GM18858 (cell line): ENCODE measurements around the gene ALG10B.
"Not testable (repeated sequence)": the region's sequence is repeated elsewhere in the genome, so short reads cannot be mapped to it uniquely, and the experiment has no call there.

ENCODE experiments used
- ATAC-seq: cut with Tn5 transposase; IDR thresholded peaks from one replicate; pipeline ENCODE4 v1.9.1; 2021; ENCODE audit not compliant: unreplicated experiment

The ALG10B gene, protein sequence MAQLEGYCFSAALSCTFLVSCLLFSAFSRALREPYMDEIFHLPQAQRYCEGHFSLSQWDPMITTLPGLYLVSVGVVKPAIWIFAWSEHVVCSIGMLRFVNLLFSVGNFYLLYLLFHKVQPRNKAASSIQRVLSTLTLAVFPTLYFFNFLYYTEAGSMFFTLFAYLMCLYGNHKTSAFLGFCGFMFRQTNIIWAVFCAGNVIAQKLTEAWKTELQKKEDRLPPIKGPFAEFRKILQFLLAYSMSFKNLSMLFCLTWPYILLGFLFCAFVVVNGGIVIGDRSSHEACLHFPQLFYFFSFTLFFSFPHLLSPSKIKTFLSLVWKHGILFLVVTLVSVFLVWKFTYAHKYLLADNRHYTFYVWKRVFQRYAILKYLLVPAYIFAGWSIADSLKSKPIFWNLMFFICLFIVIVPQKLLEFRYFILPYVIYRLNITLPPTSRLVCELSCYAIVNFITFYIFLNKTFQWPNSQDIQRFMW

DNA sequence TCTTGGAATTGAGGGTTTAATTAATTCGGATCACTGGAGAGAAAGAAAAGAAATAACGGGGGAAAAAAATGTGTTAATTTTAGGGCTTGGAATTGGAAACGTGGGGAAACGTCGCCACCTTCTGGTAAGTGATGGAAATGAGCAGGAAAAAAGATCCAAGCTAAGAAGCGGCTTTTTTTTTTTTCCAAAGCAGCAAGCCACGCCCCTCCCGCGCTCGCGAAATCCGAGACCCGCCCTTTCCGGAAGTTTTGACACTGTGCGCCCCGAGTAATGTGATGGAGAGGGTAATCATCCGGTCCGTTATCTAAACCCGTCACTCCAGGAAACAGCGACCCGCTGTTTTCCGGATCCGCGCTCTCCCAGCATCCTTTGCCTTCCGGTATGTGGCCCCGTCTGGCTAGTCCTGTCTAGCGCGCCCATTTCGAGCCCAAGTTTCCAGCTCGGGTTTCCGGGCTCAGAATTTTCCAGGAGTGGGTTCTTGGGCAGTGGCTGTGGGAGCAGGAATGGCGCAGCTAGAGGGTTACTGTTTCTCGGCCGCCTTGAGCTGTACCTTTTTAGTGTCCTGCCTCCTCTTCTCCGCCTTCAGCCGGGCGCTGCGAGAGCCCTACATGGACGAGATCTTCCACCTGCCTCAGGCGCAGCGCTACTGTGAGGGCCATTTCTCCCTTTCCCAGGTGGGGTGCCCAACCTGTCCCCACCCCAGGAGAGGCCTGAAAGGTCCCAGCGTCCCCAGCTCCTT lies at the start of gene ALG10B:
Gene ALG10B (plus strand): TSS at position 384 of the 739 bp plus-strand sequence. CDS start 120 bp downstream, at position 504.
- ATAC-seq: peak; percentile 99

GRCh38 chr12:38268612-38269011 lies 48.0 kb upstream of the ALG10B start:
- ATAC-seq: no peak

- no peak for ATAC-seq
Observed at GRCh38 chr12:38269897-38270296, 46.7 kb upstream of the ALG10B start.

DNA sequence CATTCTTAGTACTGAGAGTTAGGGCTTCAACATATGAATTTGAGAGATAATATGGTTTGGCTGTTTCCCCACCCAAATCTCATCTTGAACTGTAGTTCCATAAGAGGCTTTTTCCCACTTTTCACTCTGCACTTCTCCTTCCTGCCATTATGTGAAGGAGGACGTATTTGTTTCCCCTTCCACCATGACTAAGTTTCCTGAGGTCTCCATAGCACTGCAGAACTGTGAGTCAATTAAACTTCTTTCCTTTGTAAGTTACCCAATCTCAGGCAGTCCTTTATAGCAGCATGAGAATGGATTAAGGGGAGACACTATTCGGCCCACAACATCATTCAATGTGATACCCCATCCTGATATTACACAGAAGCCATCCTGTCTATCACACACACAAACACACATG lies 36.8 kb upstream of the ALG10B start:
- ATAC-seq: no peak

DNA sequence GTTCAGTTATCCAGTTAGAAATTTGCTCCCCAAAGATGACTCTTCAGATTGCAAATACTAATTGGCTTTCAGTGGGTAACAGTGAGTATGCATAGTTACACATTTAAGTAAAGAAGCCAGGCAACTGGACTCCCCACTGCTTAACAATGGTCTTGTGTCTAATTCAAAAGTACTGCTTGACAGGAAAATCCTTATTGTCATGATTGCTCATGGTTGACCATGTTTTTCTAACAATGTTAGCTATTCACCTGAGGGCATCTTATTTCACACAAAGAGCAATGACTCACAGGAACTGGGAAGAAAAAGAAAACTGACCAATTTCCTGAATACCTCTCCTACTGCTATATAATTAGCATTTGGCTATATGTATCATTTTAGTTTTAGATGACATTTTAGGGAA lies 33.7 kb upstream of the ALG10B start:
- ATAC-seq: no peak

GRCh38 chr12:38289396-38289795 lies 27.2 kb upstream of the ALG10B start:
- no peak for ATAC-seq

- no peak for ATAC-seq
Observed at GRCh38 chr12:38291160-38291559, 25.4 kb upstream of the ALG10B start.

- ATAC-seq: not testable (repeated sequence)
Observed at GRCh38 chr12:38302972-38303371, 13.6 kb upstream of the ALG10B start.

- not testable (repeated sequence) for ATAC-seq
Observed at GRCh38 chr12:38321966-38322365, 5.4 kb downstream of the ALG10B start.

DNA sequence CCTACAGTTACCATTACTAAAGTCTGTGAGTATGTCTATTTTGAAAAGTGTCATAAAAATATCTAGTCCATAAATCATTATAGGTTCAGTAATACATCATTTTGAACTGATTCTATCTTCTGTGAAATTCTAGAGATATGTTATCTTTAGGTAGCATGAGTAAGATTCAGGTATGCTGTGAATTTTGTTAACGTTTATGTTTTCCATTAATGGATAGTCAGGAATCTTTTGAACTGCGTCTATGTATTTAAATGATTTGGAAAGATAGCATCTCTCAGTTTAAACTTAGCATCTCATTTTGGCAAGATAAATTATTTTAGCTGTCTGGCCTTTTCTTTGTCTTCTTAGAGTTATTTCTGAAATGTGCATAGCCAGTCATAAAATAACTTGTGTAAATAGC lies 8.3 kb downstream of the ALG10B start:
- ATAC-seq: no peak

GRCh38 chr12:38327356-38327755 lies 10.8 kb downstream of the ALG10B start:
- ATAC-seq: no peak

- ATAC-seq: peak; percentile 52
Observed at GRCh38 chr12:38328306-38328895, 11.8 kb downstream of the ALG10B start.

DNA sequence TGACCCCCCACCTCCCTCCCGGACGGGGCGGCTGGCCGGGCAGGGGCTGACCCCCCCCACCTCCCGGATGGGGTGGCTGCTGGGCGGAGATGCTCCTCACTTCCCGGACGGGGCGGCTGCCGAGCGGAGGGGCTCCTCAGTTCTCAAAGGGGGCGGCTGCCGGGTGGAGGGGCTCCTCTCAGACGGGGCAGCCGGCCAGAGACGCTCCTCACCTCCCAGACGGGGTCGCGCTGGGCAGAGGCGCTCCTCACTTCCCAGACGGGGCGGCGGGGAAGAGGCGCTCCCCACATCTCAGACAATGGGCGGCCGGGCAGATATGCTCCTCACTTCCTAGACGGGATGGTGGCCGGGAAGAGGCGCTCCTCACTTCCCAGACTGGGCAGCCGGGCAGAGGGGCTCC lies 13.8 kb downstream of the ALG10B start:
- ATAC-seq: not testable (repeated sequence)

GRCh38 chr12:38332814-38333213 lies 16.2 kb downstream of the ALG10B start:
- no peak for ATAC-seq

- no peak for ATAC-seq
Observed at GRCh38 chr12:38342444-38342843, 25.9 kb downstream of the ALG10B start.

DNA sequence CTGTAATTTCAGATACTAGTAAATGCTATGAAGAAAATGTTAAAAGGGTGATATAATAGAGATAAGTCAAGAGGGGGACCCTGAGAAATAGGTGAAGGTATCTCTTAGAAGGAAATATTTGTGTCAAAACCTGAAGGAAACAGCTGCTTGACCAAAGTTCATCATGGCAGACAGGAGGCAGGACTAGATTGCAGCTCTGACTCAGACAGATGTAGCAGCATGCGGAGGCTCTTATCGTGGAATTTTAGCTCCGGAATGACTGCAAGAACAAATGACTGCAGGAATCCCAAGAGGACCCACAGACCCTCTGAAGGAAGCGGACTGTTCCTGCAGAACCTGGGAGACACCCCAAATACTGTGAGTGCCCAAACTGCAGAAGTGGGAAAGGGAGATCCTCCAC lies 26.7 kb downstream of the ALG10B start:
- not testable (repeated sequence) for ATAC-seq

- ATAC-seq: not testable (repeated sequence)
Observed at GRCh38 chr12:38343916-38344315, 27.3 kb downstream of the ALG10B start.

DNA sequence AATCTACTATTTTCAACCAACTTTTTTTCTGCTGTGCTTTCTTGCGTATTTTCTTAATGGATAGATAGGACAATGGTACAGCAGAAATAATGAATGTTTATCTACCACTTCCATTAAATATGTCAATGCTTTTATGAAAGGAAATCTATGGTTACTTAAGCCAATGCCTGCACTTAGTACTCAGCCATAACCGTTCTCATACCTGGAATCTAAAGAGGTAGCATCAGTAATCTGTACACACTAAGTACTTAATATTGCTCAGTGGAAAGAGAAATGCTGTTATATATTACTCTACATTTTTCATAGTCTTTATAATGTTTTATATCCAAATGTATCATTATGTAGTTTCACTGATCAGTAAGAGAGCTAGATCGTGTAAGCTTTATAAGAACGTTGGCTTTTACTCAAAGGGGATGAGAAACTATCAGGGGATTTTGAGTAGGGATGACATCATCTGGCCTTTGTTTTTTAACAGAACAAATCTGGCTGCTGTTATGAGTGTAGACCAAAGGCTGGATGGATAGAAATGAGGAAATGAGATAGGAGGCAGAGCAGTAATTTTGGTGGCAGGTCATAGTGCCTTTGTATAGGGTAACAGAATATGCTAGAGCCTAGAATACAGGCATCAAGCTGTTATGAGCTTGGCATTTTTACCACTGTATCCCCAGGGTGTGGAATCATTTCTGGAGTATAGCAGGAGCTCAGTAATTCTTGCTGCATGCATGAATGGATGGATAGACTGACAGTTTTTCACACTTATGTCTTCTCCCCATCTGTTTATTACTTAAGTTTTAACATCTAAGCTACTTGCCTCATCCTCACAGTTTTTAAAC lies 34.0 kb downstream of the ALG10B start:
- peak; percentile 100 for ATAC-seq

DNA sequence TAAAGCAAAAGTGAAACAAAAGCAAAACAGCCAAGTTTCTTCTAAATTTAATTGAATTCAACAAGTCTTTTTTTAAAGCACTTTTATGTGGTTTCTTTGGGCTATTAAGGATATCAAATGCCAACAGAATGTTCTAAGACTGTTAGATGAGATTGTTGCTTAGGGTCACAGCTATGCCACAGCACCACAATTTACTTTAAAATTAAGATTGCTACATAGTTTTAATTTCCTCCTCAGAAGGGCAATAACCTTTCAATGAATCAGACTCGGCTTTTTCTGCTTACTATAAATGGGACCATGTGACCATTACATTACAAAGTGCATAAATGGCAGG lies 34.6 kb downstream of the ALG10B start:
- not testable (repeated sequence) for ATAC-seq

DNA sequence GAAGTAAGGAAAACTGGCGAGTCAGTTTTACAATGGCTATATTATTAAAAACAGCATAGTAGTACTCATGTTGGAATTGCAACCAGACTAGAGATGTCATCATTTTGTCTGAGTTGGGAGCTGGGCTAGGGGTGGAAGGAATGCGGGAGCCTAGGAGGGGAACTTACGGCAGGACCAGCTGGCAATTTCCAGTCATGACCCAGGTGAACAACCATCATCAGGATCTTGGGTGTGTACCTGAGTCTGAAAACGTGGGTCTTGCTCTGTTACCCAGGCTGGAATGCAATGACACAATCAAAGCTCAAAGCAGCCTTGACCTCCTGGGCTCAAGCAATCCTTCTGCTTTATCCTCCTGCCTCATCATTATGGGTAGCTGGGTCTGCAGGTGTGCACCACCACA lies 50.9 kb downstream of the ALG10B start:
- no peak for ATAC-seq

DNA sequence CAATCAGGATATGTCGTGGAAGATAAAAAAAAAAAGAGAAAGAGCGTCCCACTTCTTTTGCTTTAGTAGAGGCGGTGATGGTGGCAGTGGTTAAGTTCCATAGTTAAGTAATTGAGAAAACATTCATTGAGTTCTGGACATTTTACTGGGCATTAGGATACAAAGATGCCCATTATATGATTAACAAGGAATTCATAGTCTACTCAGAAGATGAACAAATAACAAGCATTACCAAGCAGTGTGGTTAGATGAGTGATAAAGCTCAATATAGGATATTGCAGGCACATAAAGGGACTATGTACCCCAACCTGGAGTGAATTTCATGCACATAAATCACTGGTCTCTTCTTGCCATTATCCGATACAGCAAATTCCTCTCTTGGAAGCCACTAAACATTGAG lies 53.7 kb downstream of the ALG10B start:
- no peak for ATAC-seq
